AG20443 (cell line): ENCODE data around the gene CNTN5.
"Not testable (repeated sequence)": the region's sequence is repeated elsewhere in the genome, so short reads cannot be mapped to it uniquely, and the experiment has no call there.

ENCODE experiments used
- DNase-seq: peaks from one replicate; pipeline ENCODE4 v3.0.0; 2012; ENCODE audit warnings: low spot score, mixed read lengths

Gene CNTN5

GRCh38 chr11:99275521-99275920 is 254.8 kb downstream of the CNTN5 start:
- no peak for DNase-seq

- no peak for DNase-seq
These were observed 256.5 kb downstream of the CNTN5 start for GRCh38 chr11:99277281-99277680.

GRCh38 chr11:99279266-99279665 is 258.5 kb downstream of the CNTN5 start:
- DNase-seq = no peak

- no peak for DNase-seq
These were observed 260.6 kb downstream of the CNTN5 start for GRCh38 chr11:99281331-99281730.

GRCh38 chr11:99297925-99298324 is 277.2 kb downstream of the CNTN5 start:
- DNase-seq = not testable (repeated sequence)

GRCh38 chr11:99307510-99308088 is 286.9 kb downstream of the CNTN5 start:
- DNase-seq = no peak

- no peak for DNase-seq
These were observed 291.1 kb downstream of the CNTN5 start for GRCh38 chr11:99311870-99312269.

- peak; percentile 4 for DNase-seq
These were observed 296.2 kb downstream of the CNTN5 start for GRCh38 chr11:99316776-99317520.

- no peak for DNase-seq
These were observed 300.1 kb downstream of the CNTN5 start for GRCh38 chr11:99320769-99321290.

- peak; percentile 22 for DNase-seq
These were observed 305.1 kb downstream of the CNTN5 start for GRCh38 chr11:99325847-99326246.

GRCh38 chr11:99327066-99327465 is 306.3 kb downstream of the CNTN5 start:
- no peak for DNase-seq

GRCh38 chr11:99327527-99327926 is 306.8 kb downstream of the CNTN5 start:
- DNase-seq = no peak

- DNase-seq = no peak
These were observed 312.9 kb downstream of the CNTN5 start for GRCh38 chr11:99333621-99334020.

- no peak for DNase-seq
These were observed 322.4 kb downstream of the CNTN5 start for GRCh38 chr11:99343117-99343516.

GRCh38 chr11:99349151-99349673 is 328.5 kb downstream of the CNTN5 start:
- no peak for DNase-seq

GRCh38 chr11:99351624-99352023 is 330.9 kb downstream of the CNTN5 start:
- no peak for DNase-seq

- no peak for DNase-seq
These were observed 331.9 kb downstream of the CNTN5 start for GRCh38 chr11:99352642-99353041.

- no peak for DNase-seq
These were observed 345.8 kb downstream of the CNTN5 start for GRCh38 chr11:99366546-99366945.

GRCh38 chr11:99368583-99368982 is 347.8 kb downstream of the CNTN5 start:
- no peak for DNase-seq

GRCh38 chr11:99370549-99371216 is 349.9 kb downstream of the CNTN5 start:
- peak; percentile 4 for DNase-seq

- DNase-seq = no peak
These were observed 350.5 kb downstream of the CNTN5 start for GRCh38 chr11:99371257-99371656.

GRCh38 chr11:99376463-99376862 is 355.7 kb downstream of the CNTN5 start:
- no peak for DNase-seq
